SIG-M5 treated with dmso at 0.1 percent for 504 hours (cell line): ENCODE results near the gene PRSS8.

Experiments
- DNase-seq: peaks from one replicate; lab custom pipeline; 2025; ENCODE audit not compliant: unreplicated experiment; lab: John Stamatoyannopoulos, UW

Gene PRSS8

GRCh38 chr16:31083981-31084380 is 51.5 kb downstream of the PRSS8 start:
- DNase-seq = no peak

GRCh38 chr16:31083556-31083955 is 52.0 kb downstream of the PRSS8 start:
- no peak for DNase-seq

GRCh38 chr16:31083081-31083480 is 52.4 kb downstream of the PRSS8 start:
- DNase-seq = no peak

- no peak for DNase-seq
Observed at GRCh38 chr16:31082368-31083045, 53.0 kb downstream of the PRSS8 start.
